T-helper 17 cell (primary cell): ENCODE results near the gene CYP3A5. TPM values are rescaled to one million over a fixed set of nuclear protein-coding genes. Genes with fewer than 3 reads are reported as not detected.
A peak's percentile ranks its signal among the peaks of the same experiment; 100 is the strongest.

Experiments
- ATAC-seq: fragments of 150-1000 bp; cut with Tn5 transposase; 2 replicates; pipeline ENCODE4 v1.10.0; 2021; ENCODE audit warnings: mild to moderate bottlenecking, moderate library complexity
- DNase-seq, 3 donors: peaks; one replicate each; pipeline versions ENCODE4 v3.0.0 to v3.0.0-alpha.2; 2020 to 2021
- H3K9me3 ChIP-seq: one replicate; pipeline ENCODE4 v1.7.0; 2013; ENCODE audit warnings: low read length, mild to moderate bottlenecking; ENCODE audit not compliant: control insufficient read depth, poor library complexity, severe bottlenecking
- H3K27ac Mint-ChIP-seq: one replicate; pipeline ENCODE4 v1.8.0; 2022; ENCODE audit warnings: mild to moderate bottlenecking, moderate library complexity, mixed read lengths
- H3K27me3 Mint-ChIP-seq: one replicate; pipeline ENCODE4 v1.8.0; 2022; ENCODE audit warnings: mixed read lengths
- H3K36me3 Mint-ChIP-seq: one replicate; pipeline ENCODE4 v1.8.0; 2022; ENCODE audit warnings: low read depth, mixed read lengths
- H3K4me1 Mint-ChIP-seq: one replicate; pipeline ENCODE4 v1.8.0; 2022; ENCODE audit warnings: mild to moderate bottlenecking, mixed read lengths
- H3K4me3 Mint-ChIP-seq: one replicate; pipeline ENCODE4 v1.8.0; 2022; ENCODE audit warnings: mild to moderate bottlenecking, moderate library complexity, mixed read lengths
- total RNA-seq, 4 donors: library from RNA in 2 of 4; stranded (reverse) in 2 of 4; gene quantifications; one replicate each; pipeline ENCODE4 v1.2.3 and lab custom pipeline; 2022 to 2026

Gene CYP3A5
- total RNA-seq, 2 donors from 2014 or later, result 0.20 TPM; not detected in 1

GRCh38 chr7:99606531-99606930, 73.3 kb downstream of the CYP3A5 start:
- H3K27me3 Mint-ChIP-seq, result peaks cover 12% of the 10 kb centered on the region
- H3K4me3 Mint-ChIP-seq, result no peak overlapping the region
- H3K9me3 ChIP-seq, result no peaks in the 10 kb centered on the region
- no peak overlapping the region for H3K27ac Mint-ChIP-seq
- no peak for ATAC-seq
- no peaks in the 10 kb centered on the region for H3K36me3 Mint-ChIP-seq
- no peak for DNase-seq
- H3K4me1 Mint-ChIP-seq, result no peaks in the 10 kb centered on the region

DNA sequence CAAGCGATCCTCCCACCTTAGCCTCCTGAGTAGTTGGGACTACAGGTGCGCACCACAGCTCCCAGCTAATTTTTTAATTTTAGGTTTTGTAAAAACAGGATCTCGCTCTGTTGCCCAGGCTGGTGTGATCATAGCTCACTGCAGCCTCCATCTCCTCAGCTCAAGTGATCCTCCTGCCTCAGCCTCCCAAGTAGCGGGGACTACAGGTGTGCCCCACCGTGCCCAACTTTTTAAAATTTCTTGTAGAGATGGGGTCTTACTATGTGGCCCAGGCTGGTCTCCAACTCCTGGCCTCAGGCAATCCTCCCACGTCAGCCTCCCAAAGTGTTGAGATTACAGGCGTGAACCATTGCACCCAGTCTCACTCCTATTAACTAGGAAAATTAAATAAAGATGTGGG, 74.3 kb downstream of the CYP3A5 start:
- H3K9me3 ChIP-seq, result no peaks in the 10 kb centered on the region
- Mint-ChIP-seq H3K4me3 (no peak overlapping the region), H3K36me3 (no peaks in the 10 kb centered on the region), H3K27me3 (peaks cover 8% of the 10 kb centered on the region), H3K4me1 (no peaks in the 10 kb centered on the region), H3K27ac (peak overlapping the region; percentile 70)
- no peak for ATAC-seq
- DNase-seq, result no peak

DNA sequence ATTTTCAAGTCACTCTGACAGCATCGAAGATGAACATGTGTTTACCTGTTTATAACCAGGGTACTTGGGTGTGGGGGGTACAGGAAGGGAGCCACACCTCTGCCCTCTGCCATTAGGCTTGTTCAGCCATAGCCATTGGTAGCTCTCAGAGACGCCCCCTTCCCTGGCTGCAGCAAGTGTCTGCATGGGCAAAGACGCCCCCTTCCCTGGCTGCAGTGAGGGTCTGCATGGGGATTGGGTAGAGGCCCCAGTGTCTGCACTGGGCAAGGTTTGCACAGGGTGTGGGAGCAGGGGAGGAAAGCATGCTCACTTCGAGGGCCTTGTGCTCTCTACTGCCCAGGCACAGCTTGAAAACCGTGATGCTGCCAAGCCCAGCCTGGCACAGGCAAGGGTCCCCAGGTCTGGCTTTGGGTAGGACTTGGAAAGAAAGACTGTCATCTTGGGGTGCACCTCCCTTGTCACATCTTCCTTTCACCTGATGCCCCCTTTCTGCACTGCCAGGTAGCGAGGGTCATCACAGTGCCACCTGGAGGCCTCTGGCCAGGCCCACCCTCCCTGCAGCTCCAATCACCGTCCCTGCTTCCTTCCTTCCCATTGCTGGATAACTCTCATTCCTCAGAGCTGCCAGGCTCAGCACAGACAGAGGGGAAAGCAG, 78.0 kb downstream of the CYP3A5 start:
- Mint-ChIP-seq H3K27ac (peak overlapping the region; percentile 61), H3K4me3 (no peak overlapping the region), H3K36me3 (no peaks in the 10 kb centered on the region), H3K4me1 (no peaks in the 10 kb centered on the region), H3K27me3 (no peaks in the 10 kb centered on the region)
- ATAC-seq (no peak), DNase-seq (no peak)
- no peaks in the 10 kb centered on the region for H3K9me3 ChIP-seq

DNA sequence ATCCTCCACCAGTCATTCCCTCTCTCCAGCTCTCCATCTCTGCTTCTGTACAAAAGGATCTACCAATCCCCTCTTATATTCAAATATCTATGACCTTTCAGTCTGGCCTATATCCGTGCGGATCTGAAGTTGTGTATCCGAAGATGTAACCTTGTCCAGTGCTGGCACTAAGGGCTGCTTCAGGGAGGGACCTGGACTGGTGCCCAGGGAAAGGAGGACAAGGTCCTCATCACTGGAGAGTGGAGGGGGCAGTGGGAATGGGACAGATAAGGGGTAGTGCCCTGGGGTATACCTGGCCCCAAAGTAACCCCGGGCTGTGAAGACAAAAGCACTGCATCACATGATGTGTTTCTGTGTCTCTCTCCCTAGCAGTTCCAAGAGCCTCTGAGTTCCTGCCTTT, 80.0 kb downstream of the CYP3A5 start:
- H3K27ac Mint-ChIP-seq, result no peak overlapping the region
- ATAC-seq (no peak), DNase-seq (no peak)
- H3K4me1 Mint-ChIP-seq, result no peaks in the 10 kb centered on the region
- no peaks in the 10 kb centered on the region for H3K27me3 Mint-ChIP-seq
- H3K9me3 ChIP-seq, result no peaks in the 10 kb centered on the region
- H3K4me3 Mint-ChIP-seq, result no peak overlapping the region
- no peaks in the 10 kb centered on the region for H3K36me3 Mint-ChIP-seq

Other genes with a start within 250 kb of the CYP3A5 start
- gene PTCD1, start 241.2 kb downstream of the CYP3A5 start, total RNA-seq, result 1 to 10 TPM; 3.6 to 3.8 TPM
- 10 to 100 TPM; 35.0 to 42.9 TPM for gene CPSF4, start 241.1 kb downstream of the CYP3A5 start, total RNA-seq
- gene ATP5MF, start 213.8 kb downstream of the CYP3A5 start, total RNA-seq, result 100 to 1,000 TPM in 1 of 2 donors, 10 to 100 TPM in 1; 83.3 to 103 TPM
- gene ZNF789, start 207.1 kb downstream of the CYP3A5 start, total RNA-seq, result 10 to 100 TPM; 12.5 to 18.1 TPM
- gene ZNF394, start 179.7 kb downstream of the CYP3A5 start, total RNA-seq, result 100 to 1,000 TPM; 189 to 198 TPM
- gene ZKSCAN5, start 175.3 kb downstream of the CYP3A5 start, total RNA-seq, result 1 to 10 TPM; 4.4 to 4.6 TPM
- 1 to 10 TPM; 2.3 to 2.5 TPM for gene FAM200A, start 127.9 kb downstream of the CYP3A5 start, total RNA-seq
- gene ZNF655, start 121.4 kb downstream of the CYP3A5 start, total RNA-seq, result 100 to 1,000 TPM; 134 to 135 TPM
- 1 to 10 TPM in 1 of 2 donors, under 1 TPM in 1; 0.96 to 1.4 TPM for gene TMEM225B, start 81.7 kb downstream of the CYP3A5 start, total RNA-seq
- gene ZSCAN25, start 63.0 kb downstream of the CYP3A5 start, total RNA-seq, result 10 to 100 TPM; 29.8 to 34.4 TPM
- gene CYP3A7, start 55.2 kb upstream of the CYP3A5 start, total RNA-seq, result not detected
- not detected for gene CYP3A4, start 104.2 kb upstream of the CYP3A5 start, total RNA-seq
- gene CYP3A43, start 148.0 kb upstream of the CYP3A5 start, total RNA-seq, result not detected
- gene OR2AE1, start 197.0 kb upstream of the CYP3A5 start, total RNA-seq, result not detected
- gene TRIM4, start 239.5 kb upstream of the CYP3A5 start, total RNA-seq, result 10 to 100 TPM; 25.3 to 27.2 TPM
- under 1 TPM in 1 of 2 donors, not detected in 1; 0.25 TPM for gene GJC3, start 249.6 kb upstream of the CYP3A5 start, total RNA-seq